PFSK-1 (cell line): ENCODE results near the gene MACROD1.

ENCODE experiments used
- FOXP2 ChIP-seq: optimal IDR thresholded peaks from 2 replicates; pipeline ENCODE3; 2011; ENCODE audit warnings: borderline replicate concordance, control low read depth, inconsistent platforms; ENCODE audit not compliant: insufficient read depth; ENCODE audit errors: extremely low read length, extremely low read depth
- POLR2AphosphoS5 ChIP-seq: IDR thresholded peaks from 2 replicates; pipeline ENCODE4 v1.6.1; 2012; ENCODE audit warnings: low read depth, mild to moderate bottlenecking, control low read depth, low read length, moderate library complexity
- SIN3A ChIP-seq: IDR thresholded peaks from 2 replicates; pipeline ENCODE4 v1.6.1; 2012; ENCODE audit warnings: mild to moderate bottlenecking, low read length, moderate library complexity, borderline replicate concordance; ENCODE audit not compliant: insufficient read depth
- TAF1 ChIP-seq: IDR thresholded peaks from 2 replicates; pipeline ENCODE4 v1.6.1; 2012; ENCODE audit warnings: low read length, control low read depth, borderline replicate concordance; ENCODE audit not compliant: insufficient read depth
- TF ChIP-seq, protein P1 (sequence below), 2 experiments: IDR thresholded peaks; 2 replicates each; pipeline versions ENCODE4 v1.6.1 to v1.8.0; 2011 to 2012; ENCODE audit warnings: low read depth in 2 of 2, low read length in 2 of 2, control low read depth in 1 of 2, inconsistent platforms in 1 of 2, mild to moderate bottlenecking in 1 of 2, moderate library complexity in 1 of 2; ENCODE audit not compliant: insufficient read depth in 1 of 2

DNA sequence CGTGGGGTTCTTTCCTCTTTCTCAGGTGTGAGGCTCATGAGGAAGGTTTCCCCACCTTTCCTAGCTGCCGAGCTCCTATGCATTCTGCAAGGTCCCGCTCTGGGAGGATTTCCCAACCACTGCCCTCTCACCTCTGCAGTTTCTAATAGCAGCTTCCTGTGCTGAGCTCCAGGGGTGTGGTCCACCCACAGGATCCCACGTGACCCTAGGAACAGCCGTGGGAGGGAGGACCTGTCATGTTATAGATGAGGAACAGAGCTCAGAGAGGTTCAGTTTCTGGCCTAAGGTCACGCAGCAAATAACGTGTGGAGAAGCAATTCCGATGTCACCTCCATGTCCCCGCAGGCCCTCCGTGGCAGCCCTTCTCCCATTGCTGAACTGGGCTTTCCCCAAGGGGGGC is 91.7 kb downstream of the MACROD1 start:
- TF ChIP-seq, protein P1, sequence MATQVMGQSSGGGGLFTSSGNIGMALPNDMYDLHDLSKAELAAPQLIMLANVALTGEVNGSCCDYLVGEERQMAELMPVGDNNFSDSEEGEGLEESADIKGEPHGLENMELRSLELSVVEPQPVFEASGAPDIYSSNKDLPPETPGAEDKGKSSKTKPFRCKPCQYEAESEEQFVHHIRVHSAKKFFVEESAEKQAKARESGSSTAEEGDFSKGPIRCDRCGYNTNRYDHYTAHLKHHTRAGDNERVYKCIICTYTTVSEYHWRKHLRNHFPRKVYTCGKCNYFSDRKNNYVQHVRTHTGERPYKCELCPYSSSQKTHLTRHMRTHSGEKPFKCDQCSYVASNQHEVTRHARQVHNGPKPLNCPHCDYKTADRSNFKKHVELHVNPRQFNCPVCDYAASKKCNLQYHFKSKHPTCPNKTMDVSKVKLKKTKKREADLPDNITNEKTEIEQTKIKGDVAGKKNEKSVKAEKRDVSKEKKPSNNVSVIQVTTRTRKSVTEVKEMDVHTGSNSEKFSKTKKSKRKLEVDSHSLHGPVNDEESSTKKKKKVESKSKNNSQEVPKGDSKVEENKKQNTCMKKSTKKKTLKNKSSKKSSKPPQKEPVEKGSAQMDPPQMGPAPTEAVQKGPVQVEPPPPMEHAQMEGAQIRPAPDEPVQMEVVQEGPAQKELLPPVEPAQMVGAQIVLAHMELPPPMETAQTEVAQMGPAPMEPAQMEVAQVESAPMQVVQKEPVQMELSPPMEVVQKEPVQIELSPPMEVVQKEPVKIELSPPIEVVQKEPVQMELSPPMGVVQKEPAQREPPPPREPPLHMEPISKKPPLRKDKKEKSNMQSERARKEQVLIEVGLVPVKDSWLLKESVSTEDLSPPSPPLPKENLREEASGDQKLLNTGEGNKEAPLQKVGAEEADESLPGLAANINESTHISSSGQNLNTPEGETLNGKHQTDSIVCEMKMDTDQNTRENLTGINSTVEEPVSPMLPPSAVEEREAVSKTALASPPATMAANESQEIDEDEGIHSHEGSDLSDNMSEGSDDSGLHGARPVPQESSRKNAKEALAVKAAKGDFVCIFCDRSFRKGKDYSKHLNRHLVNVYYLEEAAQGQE (IDR thresholded peaks at IDR 0.05; ENCODE audit: insufficient read depth in 1 of 2, low read depth in 2 of 2, low read length in 2 of 2), result no peak
- TF ChIP-seq POLR2AphosphoS5 (no peak), SIN3A (no peak), TAF1 (no peak), FOXP2 (no peak)
